Activated naive CD8-positive, alpha-beta T cell treated with anti-CD3 and anti-CD28 coated beads, Interleukin-2, amount 10 ng/mL, durations not matched to agents 7 days and 5 days (primary cell): Measurements from ENCODE around the gene PLOD2. TPM values are rescaled to one million over a fixed set of nuclear protein-coding genes. Genes with fewer than 3 reads are reported as not detected.

Experiments used
- ATAC-seq: fragments of 150-1000 bp; cut with Tn5 transposase; one replicate; pipeline ENCODE4 v1.10.0; 2021; ENCODE audit warnings: low read depth, moderate library complexity
- POLR2A ChIA-PET: fragments of 350-600 bp; sonication (Branson Sonifier 250); formaldehyde crosslinking; loops from one replicate; lab custom pipeline; 2021; ENCODE audit warnings: antibody characterized with exemption; lab: Charles Lee
- DNase-seq: peaks from one replicate; pipeline ENCODE4 v3.0.0; 2021
- H3K27ac Mint-ChIP-seq: one replicate; pipeline ENCODE4 v1.8.0; 2022; ENCODE audit warnings: mild to moderate bottlenecking, mixed read lengths
- H3K27me3 Mint-ChIP-seq: one replicate; pipeline ENCODE4 v1.8.0; 2022; ENCODE audit warnings: mild to moderate bottlenecking, moderate library complexity, mixed read lengths
- H3K36me3 Mint-ChIP-seq: one replicate; pipeline ENCODE4 v1.8.0; 2021; ENCODE audit warnings: mild to moderate bottlenecking, mixed read lengths
- H3K4me1 Mint-ChIP-seq: one replicate; pipeline ENCODE4 v1.8.0; 2021; ENCODE audit warnings: mixed read lengths
- H3K4me3 Mint-ChIP-seq: one replicate; pipeline ENCODE4 v1.8.0; 2022; ENCODE audit warnings: mild to moderate bottlenecking, moderate library complexity, mixed read lengths
- H3K9me3 Mint-ChIP-seq: one replicate; pipeline ENCODE4 v1.8.0; 2021; ENCODE audit warnings: mixed read lengths
- total RNA-seq, 2 experiments: library from RNA; stranded (reverse); gene quantifications; one replicate each; pipeline ENCODE4 v1.2.3, GENCODE V29; 2021

The PLOD2 gene
- total RNA-seq, 2 experiments from 2014 or later, result 0.14 to 0.42 TPM

GRCh38 chr3:146145642-146146041, 15.3 kb downstream of the PLOD2 start:
- Mint-ChIP-seq H3K36me3 (no peaks in the 10 kb centered on the region), H3K9me3 (no peaks in the 10 kb centered on the region), H3K27ac (no peak overlapping the region), H3K4me1 (no peaks in the 10 kb centered on the region), H3K4me3 (no peak overlapping the region), H3K27me3 (peaks cover 7% of the 10 kb centered on the region)
- no peak for DNase-seq
- POLR2A ChIA-PET, result no interaction called here
- no peak for ATAC-seq

GRCh38 chr3:146142757-146143156, 18.2 kb downstream of the PLOD2 start:
- Mint-ChIP-seq H3K4me1 (no peaks in the 10 kb centered on the region), H3K9me3 (no peaks in the 10 kb centered on the region), H3K36me3 (no peaks in the 10 kb centered on the region), H3K27me3 (peaks cover 7% of the 10 kb centered on the region), H3K27ac (no peak overlapping the region), H3K4me3 (no peak overlapping the region)
- POLR2A ChIA-PET, result no interaction called here
- no peak for ATAC-seq
- DNase-seq, result no peak

GRCh38 chr3:146139586-146140110, 21.3 kb downstream of the PLOD2 start:
- Mint-ChIP-seq H3K27ac (no peak overlapping the region), H3K4me1 (no peaks in the 10 kb centered on the region), H3K36me3 (no peaks in the 10 kb centered on the region), H3K9me3 (no peaks in the 10 kb centered on the region), H3K27me3 (peaks cover 2% of the 10 kb centered on the region), H3K4me3 (no peak overlapping the region)
- DNase-seq (no peak), ATAC-seq (no peak)
- POLR2A ChIA-PET, result no interaction called here

- no peak for DNase-seq
- H3K4me3 Mint-ChIP-seq, result no peak overlapping the region
- H3K36me3 Mint-ChIP-seq, result no peaks in the 10 kb centered on the region
- no peaks in the 10 kb centered on the region for H3K4me1 Mint-ChIP-seq
- POLR2A ChIA-PET, result no interaction called here
- H3K9me3 Mint-ChIP-seq, result no peaks in the 10 kb centered on the region
- ATAC-seq, result no peak
- no peak overlapping the region for H3K27ac Mint-ChIP-seq
- H3K27me3 Mint-ChIP-seq, result peaks cover under 1% of the 10 kb centered on the region
These were observed 22.1 kb downstream of the PLOD2 start for GRCh38 chr3:146138902-146139301.

- Mint-ChIP-seq H3K27me3 (no peaks in the 10 kb centered on the region), H3K4me3 (no peak overlapping the region), H3K9me3 (no peaks in the 10 kb centered on the region), H3K36me3 (no peaks in the 10 kb centered on the region), H3K27ac (no peak overlapping the region), H3K4me1 (no peaks in the 10 kb centered on the region)
- no peak for ATAC-seq
- DNase-seq, result no peak
- POLR2A ChIA-PET, result no interaction called here
These were observed 24.3 kb downstream of the PLOD2 start for GRCh38 chr3:146136647-146137046.

- Mint-ChIP-seq H3K27me3 (no peaks in the 10 kb centered on the region), H3K4me1 (no peaks in the 10 kb centered on the region), H3K9me3 (no peaks in the 10 kb centered on the region), H3K4me3 (no peak overlapping the region), H3K27ac (no peak overlapping the region), H3K36me3 (no peaks in the 10 kb centered on the region)
- ATAC-seq (no peak), DNase-seq (no peak)
- POLR2A ChIA-PET, result no interaction called here
These were observed 26.5 kb downstream of the PLOD2 start for GRCh38 chr3:146134348-146135117.

- H3K27ac Mint-ChIP-seq, result no peak overlapping the region
These were observed 27.5 kb downstream of the PLOD2 start for GRCh38 chr3:146133441-146133840.

GRCh38 chr3:146131616-146132410, 29.2 kb downstream of the PLOD2 start:
- POLR2A ChIA-PET, result no interaction called here
- DNase-seq (no peak), ATAC-seq (no peak)
- Mint-ChIP-seq H3K4me1 (no peaks in the 10 kb centered on the region), H3K36me3 (no peaks in the 10 kb centered on the region), H3K27ac (no peak overlapping the region), H3K9me3 (no peaks in the 10 kb centered on the region), H3K4me3 (no peak overlapping the region), H3K27me3 (no peaks in the 10 kb centered on the region)

More at GRCh38 chr3:146133441-146133840, 27.5 kb downstream of the PLOD2 start:
- H3K27me3 Mint-ChIP-seq, result no peaks in the 10 kb centered on the region
- no peaks in the 10 kb centered on the region for H3K9me3 Mint-ChIP-seq
- H3K36me3 Mint-ChIP-seq, result no peaks in the 10 kb centered on the region
- H3K4me1 Mint-ChIP-seq, result no peaks in the 10 kb centered on the region
- no peak for ATAC-seq
- no peak for DNase-seq
- POLR2A ChIA-PET, result no interaction called here
- no peak overlapping the region for H3K4me3 Mint-ChIP-seq

- DNase-seq (no peak), ATAC-seq (no peak)
- no peaks in the 10 kb centered on the region for H3K9me3 Mint-ChIP-seq
- no peaks in the 10 kb centered on the region for H3K36me3 Mint-ChIP-seq
- H3K27ac Mint-ChIP-seq, result no peak overlapping the region
- POLR2A ChIA-PET, result no interaction called here
- H3K27me3 Mint-ChIP-seq, result no peaks in the 10 kb centered on the region
- no peak overlapping the region for H3K4me3 Mint-ChIP-seq
- no peaks in the 10 kb centered on the region for H3K4me1 Mint-ChIP-seq
These were observed 30.1 kb downstream of the PLOD2 start for GRCh38 chr3:146130881-146131371.

- no peak overlapping the region for H3K4me3 Mint-ChIP-seq
- DNase-seq, result no peak
- H3K9me3 Mint-ChIP-seq, result no peaks in the 10 kb centered on the region
- no peaks in the 10 kb centered on the region for H3K27me3 Mint-ChIP-seq
- H3K36me3 Mint-ChIP-seq, result no peaks in the 10 kb centered on the region
- no peak overlapping the region for H3K27ac Mint-ChIP-seq
- H3K4me1 Mint-ChIP-seq, result no peaks in the 10 kb centered on the region
- POLR2A ChIA-PET, result no interaction called here
- ATAC-seq, result no peak
These were observed 31.2 kb downstream of the PLOD2 start for GRCh38 chr3:146129750-146130149.

- Mint-ChIP-seq H3K4me3 (no peak overlapping the region), H3K27me3 (no peaks in the 10 kb centered on the region), H3K9me3 (no peaks in the 10 kb centered on the region), H3K27ac (no peak overlapping the region), H3K36me3 (no peaks in the 10 kb centered on the region), H3K4me1 (no peaks in the 10 kb centered on the region)
- POLR2A ChIA-PET, result no interaction called here
- no peak for DNase-seq
- ATAC-seq, result no peak
These were observed 32.0 kb downstream of the PLOD2 start for GRCh38 chr3:146128939-146129338.

GRCh38 chr3:146128179-146128578, 32.8 kb downstream of the PLOD2 start:
- ATAC-seq (no peak), DNase-seq (no peak)
- H3K36me3 Mint-ChIP-seq, result no peaks in the 10 kb centered on the region
- no peak overlapping the region for H3K27ac Mint-ChIP-seq
- POLR2A ChIA-PET, result no interaction called here
- no peaks in the 10 kb centered on the region for H3K4me1 Mint-ChIP-seq
- H3K9me3 Mint-ChIP-seq, result no peaks in the 10 kb centered on the region
- no peak overlapping the region for H3K4me3 Mint-ChIP-seq
- H3K27me3 Mint-ChIP-seq, result no peaks in the 10 kb centered on the region

GRCh38 chr3:146125951-146126350, 35.0 kb downstream of the PLOD2 start:
- Mint-ChIP-seq H3K9me3 (peaks cover 1% of the 10 kb centered on the region), H3K4me1 (no peaks in the 10 kb centered on the region), H3K27me3 (no peaks in the 10 kb centered on the region), H3K4me3 (no peak overlapping the region), H3K36me3 (no peaks in the 10 kb centered on the region), H3K27ac (no peak overlapping the region)
- no peak for DNase-seq
- POLR2A ChIA-PET, result no interaction called here
- ATAC-seq, result no peak
